NCI-H1048 (cell line): ENCODE measurements around the gene TRNAU1AP.
"Not testable (repeated sequence)": the region's sequence is repeated elsewhere in the genome, so short reads cannot be mapped to it uniquely, and the experiment has no call there.

ENCODE experiments used
- DNase-seq: peaks from one replicate; lab custom pipeline; 2025; lab: John Stamatoyannopoulos, UW

The TRNAU1AP gene

DNA sequence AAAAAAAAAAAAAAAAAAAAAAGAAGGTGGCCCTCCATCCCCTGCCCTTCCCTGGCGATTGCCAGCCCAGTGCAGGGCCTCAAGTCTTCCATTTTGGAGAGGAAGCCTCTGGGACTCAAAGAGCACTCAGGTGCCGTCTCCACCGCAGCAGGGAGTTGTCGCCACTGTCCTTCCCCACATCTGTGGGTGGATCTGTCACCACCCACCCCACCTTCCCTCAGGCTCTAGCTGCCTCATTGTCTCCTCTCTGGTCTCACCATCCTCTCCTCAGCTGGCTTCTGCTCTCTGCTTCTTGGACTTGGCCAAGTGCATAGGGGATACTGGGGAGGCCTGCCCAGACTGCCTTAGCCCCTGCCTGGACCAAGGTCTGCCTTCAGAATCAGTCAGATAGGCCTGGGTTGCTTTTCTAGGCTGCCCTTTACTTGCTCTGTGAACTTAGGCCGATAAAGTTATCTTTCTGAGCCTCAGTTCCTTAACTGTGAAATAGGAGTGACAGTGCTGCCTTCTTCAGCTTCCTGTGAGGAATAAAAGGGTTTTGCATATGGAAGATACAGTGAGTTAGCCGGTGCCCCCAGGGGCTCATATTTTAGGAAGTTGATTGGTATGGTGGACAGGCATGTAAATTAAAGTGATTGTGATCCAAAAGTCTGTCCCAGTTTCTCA lies 31.3 kb upstream of the TRNAU1AP start:
- DNase-seq = no peak

DNA sequence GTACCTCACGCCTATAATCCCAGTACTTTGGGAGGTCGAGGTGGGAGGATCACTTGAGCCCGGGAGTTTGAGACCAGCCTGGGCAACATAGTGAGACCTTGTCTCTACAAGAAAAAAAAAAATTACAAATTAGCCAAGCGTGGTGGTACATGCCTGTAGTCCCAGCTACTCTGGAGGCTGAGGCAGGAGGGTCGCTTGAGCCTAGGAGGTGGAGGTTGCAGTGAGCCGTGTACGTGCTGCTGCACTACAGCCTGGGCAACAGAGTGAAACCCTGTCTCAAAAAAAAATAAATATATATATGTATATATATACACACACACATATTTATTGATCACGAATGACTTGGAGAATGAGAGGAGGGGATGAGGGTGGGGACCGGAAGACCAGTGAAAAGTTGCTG lies 30.3 kb upstream of the TRNAU1AP start:
- DNase-seq = not testable (repeated sequence)

DNA sequence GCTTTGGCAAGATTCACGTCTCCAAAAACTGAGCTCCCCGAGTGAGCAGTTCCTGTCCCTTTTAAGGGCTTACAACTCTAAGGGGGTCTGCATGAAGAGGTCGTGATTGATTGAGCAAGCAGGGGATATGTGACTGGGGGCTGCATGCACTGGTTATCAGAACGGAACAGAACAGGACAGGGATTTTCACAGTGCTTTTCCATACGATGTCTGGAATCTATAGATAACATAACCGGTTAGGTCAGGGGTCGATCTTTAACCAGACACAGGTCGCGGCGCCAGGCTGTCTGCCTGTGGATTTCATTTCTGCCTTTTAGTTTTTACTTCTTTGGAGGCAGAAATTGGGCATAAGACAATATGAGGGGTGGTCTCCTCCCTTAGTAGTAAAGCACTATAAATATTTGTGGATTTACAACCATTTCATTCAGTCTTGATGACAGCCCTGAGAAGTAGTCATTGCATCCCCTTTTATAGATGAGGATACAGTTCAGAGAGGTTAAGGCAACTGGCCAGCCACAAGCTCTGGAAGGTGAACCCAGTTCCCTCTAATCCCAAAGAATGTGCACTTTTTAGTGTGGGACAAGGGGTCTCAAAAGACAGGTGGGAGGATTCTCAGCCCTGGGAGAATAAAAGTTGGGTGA lies 27.8 kb upstream of the TRNAU1AP start:
- DNase-seq = not testable (repeated sequence)

DNA sequence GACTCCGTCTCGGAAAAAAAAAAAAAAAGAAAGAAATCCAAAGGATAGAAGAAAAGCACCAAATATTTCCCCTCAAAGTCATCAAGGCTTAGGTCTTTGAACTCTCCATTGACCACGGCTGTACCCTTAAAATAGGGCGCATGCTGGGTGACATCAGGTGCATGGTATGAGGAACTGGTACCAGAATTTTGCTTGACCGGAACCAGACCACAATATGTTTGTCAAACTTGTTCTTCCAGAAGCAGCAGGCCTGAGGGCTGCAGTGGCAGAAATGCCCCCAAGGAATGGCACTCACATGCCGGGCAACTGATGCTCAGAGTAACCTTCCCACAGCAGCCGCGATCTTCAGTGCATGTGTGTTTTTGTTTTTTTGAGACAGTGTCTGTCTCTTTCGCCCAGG lies 26.0 kb upstream of the TRNAU1AP start:
- no peak for DNase-seq

DNA sequence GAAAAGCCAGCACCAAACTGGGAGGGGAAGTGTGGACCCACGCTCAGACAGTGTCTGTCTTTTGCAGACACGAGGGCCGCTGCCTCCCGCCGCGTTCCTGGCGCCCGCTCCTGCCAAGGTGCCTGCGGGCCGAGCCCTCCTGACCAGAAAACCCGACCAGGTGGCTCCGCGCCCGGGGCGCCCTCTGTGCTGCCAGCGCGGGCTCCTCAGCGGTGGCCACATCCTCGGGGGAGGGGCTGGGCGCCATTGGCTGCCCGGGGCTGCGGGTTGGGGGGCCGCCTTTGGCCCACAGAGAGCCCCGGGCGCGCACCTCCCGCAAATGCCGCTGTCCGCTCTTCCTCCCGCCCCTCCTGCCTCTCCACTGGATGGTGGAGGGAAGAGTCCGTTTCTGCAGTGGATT lies 22.4 kb upstream of the TRNAU1AP start:
- DNase-seq = no peak

DNA sequence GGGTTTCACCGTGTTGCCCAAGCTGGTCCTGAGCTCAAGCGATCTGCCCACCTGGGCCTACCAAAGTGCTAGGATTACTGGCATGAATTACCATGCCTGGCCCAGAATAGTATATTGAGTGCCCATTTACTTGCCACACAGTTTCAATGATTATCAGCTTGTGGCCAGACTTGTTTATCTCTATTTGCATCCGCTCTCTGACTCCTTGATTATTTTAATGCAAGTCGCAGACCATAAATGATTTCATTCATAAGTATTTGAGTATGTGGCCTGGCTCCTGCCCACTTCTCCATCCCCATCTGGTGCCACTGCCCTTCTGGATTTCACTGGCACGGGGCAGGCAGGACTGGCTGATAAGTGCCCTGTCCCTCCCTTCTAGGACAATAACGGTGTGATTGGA lies 18.2 kb upstream of the TRNAU1AP start:
- DNase-seq = no peak

DNA sequence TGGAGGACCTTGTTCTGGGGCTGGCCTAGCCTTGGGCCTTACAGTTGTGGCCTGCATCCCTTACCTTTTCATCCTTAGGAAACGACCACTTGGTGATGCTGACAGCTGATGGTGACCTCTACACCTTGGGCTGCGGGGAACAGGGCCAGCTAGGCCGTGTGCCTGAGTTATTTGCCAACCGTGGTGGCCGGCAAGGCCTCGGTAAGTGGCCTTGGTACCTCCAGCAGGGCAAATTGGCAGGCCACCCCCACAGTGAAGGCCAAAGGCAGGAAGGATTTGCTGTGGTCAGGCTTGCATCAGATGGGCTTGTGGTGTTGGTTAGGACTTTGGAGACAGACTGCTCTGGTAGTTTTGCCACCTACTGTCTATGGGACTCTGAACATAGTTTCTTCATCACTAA lies 17.7 kb upstream of the TRNAU1AP start:
- DNase-seq = no peak

DNA sequence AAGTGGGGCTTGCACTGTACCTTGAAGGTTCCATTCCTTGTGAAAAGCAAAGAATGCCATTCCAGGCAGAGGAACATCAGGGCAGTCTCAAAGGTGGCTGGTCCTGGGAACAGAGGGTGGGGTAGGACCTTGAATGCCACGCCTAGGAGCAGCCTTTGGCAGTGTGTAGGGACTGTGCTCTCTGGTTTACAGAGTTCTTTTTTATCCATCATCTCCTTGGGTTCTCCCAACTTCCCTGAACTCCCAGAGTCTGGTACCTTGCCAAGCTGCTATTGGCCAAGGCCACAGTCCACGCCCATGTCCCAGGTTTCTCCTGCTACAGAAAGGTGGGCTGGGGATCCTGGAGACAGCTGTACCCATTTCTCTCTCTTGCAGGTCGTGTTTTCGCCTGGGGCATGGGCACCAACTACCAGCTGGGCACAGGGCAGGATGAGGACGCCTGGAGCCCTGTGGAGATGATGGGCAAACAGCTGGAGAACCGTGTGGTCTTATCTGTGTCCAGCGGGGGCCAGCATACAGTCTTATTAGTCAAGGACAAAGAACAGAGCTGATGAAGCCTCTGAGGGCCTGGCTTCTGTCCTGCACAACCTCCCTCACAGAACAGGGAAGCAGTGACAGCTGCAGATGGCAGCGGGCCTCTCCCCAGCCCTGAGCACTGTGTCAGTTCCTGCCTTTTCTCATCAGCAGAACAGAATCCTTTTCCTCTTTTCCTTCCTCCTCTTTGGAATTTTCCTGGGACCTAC lies 15.3 kb upstream of the TRNAU1AP start:
- DNase-seq = no peak

DNA sequence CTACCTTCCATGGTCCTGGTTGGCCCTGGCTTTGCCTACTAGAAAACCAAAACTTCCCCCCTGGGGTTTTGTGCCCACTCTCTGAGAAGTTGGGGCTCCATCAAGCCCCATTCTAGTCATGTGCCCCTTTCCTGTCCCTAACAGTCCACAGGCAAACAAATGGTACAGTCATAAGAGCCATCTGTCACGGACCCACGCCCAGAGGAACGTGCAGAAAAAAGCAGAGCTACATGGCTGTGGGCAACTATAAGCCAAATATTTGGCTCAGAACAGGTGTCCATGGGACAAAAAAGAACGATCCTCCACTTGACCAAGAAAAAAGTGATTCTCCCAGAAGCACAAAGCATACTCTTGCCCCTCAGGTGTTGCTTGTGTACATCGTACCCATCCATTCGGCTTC lies 14.6 kb upstream of the TRNAU1AP start:
- no peak for DNase-seq

DNA sequence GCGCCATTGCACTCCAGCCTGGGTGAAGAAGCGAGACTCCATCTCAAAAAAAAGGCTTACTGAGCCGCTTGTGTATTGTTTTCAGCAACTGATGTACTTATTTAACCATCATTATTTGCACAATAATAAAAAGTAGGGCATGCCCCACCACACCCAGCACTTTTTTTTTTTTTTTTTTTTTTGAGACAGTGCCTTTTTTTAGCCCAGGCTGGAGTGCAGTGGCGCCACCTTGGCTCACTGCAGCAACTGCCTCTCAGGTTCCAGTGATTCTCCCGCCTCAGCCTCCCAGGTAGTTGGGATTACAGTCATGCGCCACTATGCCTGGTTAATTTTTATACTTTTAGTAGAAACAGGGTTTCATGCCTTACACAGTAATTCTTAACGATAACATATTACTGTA lies 12.2 kb upstream of the TRNAU1AP start:
- no peak for DNase-seq

DNA sequence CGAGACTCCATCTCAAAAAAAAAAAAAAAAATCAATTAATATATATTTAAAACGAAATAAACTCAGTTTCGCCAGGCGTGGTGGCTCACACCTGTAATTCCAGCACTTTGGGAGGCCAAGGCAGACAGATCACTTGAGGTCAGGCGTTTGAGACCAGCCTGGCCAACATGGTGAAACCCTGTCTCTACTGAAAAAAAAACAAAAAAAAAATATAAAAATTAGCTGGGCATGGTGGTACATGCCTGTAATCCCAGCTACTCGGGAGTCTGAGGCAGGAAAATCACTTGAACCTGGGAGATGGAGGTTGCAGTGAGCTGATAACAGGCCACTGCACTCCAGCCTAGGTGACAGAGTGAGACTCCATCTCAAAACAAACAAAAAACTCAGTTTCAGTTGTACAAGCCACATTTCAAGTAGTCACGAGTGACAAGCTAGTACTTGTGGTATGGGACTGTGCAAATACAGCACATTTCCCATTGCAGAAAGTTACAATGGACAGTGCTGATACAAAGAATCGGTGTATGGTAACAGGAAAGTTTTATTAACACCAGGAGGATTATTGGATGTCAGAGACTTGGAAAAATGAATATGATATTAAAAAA lies 11.4 kb upstream of the TRNAU1AP start:
- not testable (repeated sequence) for DNase-seq

DNA sequence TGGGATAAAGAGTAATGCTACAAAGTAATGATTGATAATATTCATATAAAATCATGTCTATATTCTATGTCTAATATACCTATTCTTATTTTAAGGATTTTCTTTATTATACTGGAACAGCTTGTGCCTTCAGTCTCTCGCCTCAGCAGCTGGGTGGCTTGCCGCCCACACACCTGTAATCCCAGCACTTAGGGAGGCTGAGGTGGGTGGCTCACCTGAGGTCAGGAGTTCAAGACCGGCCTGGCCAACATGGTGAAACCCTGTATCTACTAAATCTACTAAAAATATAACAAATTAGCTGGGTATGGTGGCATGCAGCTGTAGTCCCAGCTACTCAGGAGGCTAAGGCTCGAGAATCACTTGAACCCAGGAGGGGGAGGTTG lies 7.6 kb upstream of the TRNAU1AP start:
- no peak for DNase-seq

DNA sequence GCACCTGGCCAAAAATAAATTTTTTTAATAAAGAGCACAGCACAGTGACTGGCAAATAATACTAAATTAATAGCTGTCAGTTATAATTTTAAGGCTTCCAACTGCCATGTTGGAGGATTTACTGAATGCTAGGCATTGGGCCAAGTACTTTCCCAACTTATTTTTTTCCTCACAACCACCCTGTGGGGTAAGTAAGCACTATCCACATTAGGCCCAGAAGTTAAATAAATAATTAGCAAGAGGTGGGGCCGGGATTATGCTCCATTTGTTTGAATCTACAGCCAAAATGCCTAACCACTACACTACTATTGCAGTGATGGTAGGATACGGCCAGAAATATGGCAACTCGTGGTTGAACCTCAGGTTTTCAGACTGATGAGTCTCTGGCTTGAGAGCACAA lies 4.6 kb upstream of the TRNAU1AP start:
- DNase-seq = no peak

DNA sequence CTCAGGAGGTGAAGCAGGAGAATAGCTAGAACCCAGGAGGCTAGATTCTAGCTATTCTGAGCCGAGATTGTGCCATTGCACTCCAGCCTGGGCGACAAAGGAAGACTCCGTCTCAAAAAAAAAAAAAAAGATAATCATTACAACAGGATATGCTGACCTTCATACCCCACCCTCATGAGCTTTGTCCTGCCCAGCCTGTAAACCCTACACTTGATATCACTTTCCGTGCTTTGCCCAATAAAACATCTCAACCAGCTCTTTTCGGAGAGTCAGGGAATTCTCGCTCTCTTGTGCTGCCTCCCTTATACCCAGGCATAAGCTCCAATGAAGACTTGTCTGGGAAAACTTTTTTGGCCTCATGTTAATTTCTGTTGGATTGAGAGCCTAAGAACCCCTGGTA lies 1.5 kb upstream of the TRNAU1AP start:
- no peak for DNase-seq

DNA sequence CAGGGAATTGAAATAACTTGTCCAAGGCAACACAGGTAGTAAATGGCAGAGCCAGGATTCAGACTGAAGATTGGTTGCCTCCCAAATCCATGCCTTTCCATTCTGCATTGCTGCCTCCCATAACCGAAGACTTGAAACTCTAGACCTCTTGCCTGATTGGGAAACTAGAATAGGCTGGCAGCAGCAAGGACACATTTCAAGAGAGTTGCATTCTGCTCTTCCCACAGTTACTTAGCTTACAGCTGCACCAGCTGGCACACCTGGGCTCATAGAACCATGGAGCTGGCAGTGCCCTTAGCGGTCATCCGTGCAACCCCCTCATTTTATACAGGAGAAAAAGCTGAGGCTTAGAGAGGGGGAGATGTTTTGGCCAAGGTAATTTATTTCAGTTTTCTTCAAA lies 8.0 kb downstream of the TRNAU1AP start:
- DNase-seq = no peak

DNA sequence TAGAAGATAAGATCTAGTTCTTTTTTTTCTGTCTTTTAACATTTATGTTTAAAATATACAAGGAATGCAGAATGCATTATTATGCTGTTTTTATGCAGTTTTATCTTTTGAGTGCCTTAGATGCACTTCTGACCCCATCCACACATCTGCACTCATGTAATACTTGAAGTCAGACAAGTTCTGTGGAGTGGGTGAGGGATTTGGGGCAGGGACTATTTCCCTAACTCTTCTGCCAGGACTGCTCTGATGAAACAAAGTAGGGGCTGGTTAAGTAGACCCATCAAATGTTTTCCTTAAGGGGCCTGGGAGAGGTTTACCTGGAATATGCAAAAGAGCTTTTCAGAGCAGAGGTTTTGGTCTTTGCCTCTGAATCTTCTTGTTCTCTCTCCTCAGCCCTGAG lies 11.4 kb downstream of the TRNAU1AP start:
- DNase-seq = no peak

DNA sequence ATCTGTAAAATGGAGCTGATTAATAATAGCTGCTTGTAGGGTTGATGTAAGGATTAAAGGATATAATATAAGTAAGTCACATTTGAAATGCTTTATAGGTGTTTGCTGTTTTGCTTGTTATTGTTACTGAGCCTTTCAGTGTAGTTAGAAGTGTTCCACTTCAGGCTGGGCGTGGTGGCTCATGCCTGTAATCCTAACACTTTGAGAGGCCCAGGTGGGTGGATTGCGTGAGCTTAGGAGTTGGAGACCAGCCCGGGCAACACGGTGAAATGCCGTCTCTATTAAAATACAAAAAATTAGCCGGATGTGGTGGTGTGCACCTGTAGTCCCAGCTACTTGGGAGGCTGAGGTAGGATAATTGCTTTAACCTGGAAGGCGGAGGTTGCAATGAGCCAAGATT lies 12.2 kb downstream of the TRNAU1AP start:
- no peak for DNase-seq

DNA sequence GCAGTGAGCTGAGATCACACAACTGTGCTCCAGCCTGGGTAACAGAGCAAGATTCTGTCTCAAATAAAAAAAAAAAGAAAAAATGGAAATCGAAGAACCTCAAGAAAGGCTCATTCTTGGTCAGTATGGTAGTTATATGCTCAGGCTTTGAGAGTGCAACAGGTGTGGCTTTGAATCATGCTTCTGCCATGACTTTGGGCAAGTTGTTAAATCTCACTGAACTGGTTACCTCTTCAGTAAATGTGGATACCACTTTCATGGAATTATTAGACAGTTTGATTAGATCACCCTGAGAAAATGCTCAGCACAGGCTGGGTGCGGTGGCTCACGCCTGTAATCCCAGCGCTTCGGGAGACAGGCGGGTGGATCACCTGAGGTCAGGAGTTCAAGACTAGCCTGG lies 12.8 kb downstream of the TRNAU1AP start:
- DNase-seq = no peak

DNA sequence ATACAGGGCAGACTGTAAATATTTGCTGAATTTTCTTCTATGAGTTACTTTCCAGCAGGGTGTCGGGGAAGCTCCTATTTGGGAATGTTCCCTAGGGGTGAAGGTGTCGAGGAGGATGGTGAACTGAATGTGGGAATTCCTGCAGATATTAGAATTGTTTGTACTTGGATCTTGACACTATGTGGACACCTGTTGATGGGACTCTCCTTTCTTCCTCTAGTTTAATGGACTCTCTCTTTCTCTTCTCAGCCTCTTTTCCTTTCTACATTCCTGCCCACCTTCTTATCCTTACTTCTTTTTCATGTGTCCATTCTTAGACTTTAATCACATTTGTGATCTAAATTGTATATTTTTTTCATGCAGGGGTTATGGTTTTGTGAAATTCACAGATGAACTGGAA lies 14.0 kb downstream of the TRNAU1AP start:
- DNase-seq = no peak

DNA sequence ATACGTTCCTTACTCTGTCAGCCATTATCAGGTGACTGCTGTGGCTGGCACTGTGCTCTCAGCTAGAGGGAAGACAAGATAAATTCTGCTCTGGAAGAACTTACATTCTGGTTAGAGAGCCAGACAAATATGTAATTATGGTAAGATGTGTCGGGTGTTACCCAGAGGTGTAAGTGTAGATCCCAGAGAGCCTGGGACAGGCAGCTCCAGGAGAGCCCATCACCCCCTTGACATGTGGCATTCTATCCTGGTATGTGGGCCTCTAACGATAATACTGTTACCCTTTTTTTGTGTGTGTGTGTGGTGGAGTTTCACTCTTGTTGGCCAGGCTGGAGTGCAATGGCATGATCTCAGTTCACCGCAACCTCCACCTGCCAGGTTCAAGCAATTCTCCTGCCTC lies 19.0 kb downstream of the TRNAU1AP start:
- DNase-seq = no peak

DNA sequence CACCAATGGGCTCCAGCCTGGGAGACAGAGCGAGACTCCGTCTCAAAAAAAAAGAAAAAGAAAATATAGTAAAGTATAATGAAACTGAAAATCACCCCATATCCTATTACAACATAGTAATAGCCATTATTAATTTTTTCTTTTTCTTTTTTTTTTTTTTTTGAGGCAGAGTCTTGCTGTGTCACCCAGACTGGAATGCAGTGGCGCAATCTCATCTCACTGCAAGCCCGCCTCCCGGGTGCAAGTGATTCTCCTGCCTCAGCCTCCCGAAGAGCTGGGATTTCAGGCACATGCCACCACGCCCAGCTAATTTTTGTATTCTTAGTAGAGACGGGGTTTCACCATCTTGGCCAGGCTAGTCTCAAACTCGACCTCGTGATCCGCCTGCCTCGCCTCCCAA lies 20.0 kb downstream of the TRNAU1AP start:
- not testable (repeated sequence) for DNase-seq

DNA sequence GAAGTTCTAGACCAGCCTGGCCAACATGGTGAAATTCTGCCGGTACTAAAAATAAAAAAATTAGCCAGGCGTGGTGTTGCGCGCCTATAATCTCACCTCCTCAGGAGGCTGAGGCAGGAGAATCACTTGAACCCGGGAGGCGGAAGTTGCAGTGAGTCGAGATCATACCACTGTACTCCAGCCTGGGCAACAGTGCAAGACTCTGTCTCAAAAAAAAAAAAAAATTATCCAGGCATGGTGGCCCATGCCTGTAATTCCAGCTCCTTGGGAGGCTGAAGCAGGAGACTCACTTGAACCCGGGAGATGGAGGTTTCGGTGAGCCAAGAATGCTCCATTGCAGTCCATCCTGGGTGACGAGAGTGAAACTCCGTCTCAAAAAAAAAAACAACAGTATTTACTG lies 20.7 kb downstream of the TRNAU1AP start:
- DNase-seq = no peak

DNA sequence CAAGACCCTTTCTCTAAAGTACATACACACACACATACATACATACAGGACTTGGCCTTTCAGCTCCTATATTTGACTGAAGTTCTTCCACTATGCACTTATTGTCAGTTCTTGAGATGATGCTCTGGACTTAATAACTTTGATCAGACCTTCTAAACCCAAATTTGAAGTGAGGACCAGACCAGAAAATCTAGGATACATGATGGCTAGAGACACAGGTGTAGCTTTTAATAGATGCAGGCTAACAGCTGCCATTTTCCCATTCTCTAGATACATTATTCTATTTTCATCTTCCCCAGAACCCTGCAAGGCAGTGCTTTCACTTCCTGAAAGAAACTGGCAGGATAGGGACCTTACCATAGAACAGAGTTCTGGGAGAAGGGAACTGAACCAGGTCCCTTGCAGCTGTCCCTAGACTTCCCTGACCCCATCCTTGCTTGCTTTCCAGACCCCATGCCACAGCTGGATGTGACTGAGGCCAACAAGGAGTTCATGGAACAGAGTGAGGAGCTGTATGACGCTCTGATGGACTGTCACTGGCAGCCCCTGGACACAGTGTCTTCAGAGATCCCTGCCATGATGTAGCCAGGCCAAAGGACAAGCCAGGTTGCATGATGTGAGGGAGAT lies 24.3 kb downstream of the TRNAU1AP start:
- DNase-seq = no peak
